Pancreas (tissue), 10 donors: ENCODE measurements around the gene TMEM121B. TPM values are rescaled to one million over a fixed set of nuclear protein-coding genes. Genes with fewer than 3 reads are reported as not detected.
A peak's percentile ranks its signal among the peaks of the same experiment; 100 is the strongest.

ENCODE experiments used
- ATAC-seq, 4 donors: fragments of 200-7000 bp; cut with Tn5 transposase; one replicate each; pipeline versions ENCODE4 v1.8.0 to v1.9.1; 2020; ENCODE audit warnings: mild to moderate bottlenecking in 4 of 4, moderate library complexity in 4 of 4
- DNase-seq, 6 donors: peaks; one replicate each; pipeline ENCODE4 v3.0.0-alpha.2; 2020
- FAIRE-seq: peaks from 2 replicates; lab custom pipeline; 2012; peaks lifted over from hg19 to GRCh38; lab: Jason Lieb, UNC
- H3K27ac ChIP-seq, 4 donors: fragments of 200-600 bp; sonication (generic); 1 replicate in 3 of 4; 2 replicates in 1 of 4; pipeline versions ENCODE4 v1.5.0 to v1.8.0; 2020
- H3K27me3 ChIP-seq, 4 donors: fragments of 200-600 bp; one replicate each; pipeline ENCODE4 v1.8.0; 2021
- H3K36me3 ChIP-seq, 3 donors: fragments of 200-600 bp; sonication (generic) in 1 of 3; one replicate each; pipeline versions ENCODE4 v1.5.0 to v1.8.0; 2020 to 2021
- H3K4me1 ChIP-seq, 3 donors: fragments of 200-600 bp; one replicate each; pipeline ENCODE4 v1.8.0; 2021
- H3K4me3 ChIP-seq, 4 donors: fragments of 200-600 bp; sonication (generic) in 2 of 4; one replicate each; pipeline versions ENCODE4 v1.5.0 to v1.8.0; 2020 to 2021
- H3K9me3 ChIP-seq, 4 donors: fragments of 200-600 bp; one replicate each; pipeline ENCODE4 v1.8.0; 2021
- whole genome bisulfite sequencing, 2 donors: extraction: QIAGEN DNeasy Blood & Tissue Kit; methylation state at CpG; one replicate each; pipeline ENCODE4 v1.1.7; 2013; 5-methylcytosine and 5-hydroxymethylcytosine counted together
- intact Hi-C, 3 donors: fragments of 100-400 bp; cut with DNase I; formaldehyde crosslinking; loops; one replicate each; pipeline versions ENCODE4 v1.11.1 to v1.14.2; 2022
- polyA plus RNA-seq, 2 donors: library from polyadenylated mRNA; stranded (reverse); fragments of 200-250 nt; gene quantifications; one replicate each; pipeline ENCODE4 v1.2.3, GENCODE V29; 2013
- total RNA-seq, 6 donors: library from RNA; stranded (reverse); fragmentation: NEBNext Ultra II Directional in 4 of 6; extraction: Animal tissue kit (Norgen Biotek cat#: 25700) in 4 of 6; gene quantifications; one replicate each; pipeline versions ENCODE4 v1.2.1 to v1.2.4, GENCODE V29; 2021 to 2023
- TF ChIP-seq, protein P1 (sequence below), 4 donors: fragments of 200-600 bp; sonication (generic) in 3 of 4; IDR thresholded peaks; one replicate each; pipeline versions ENCODE4 v1.5.0 to v1.8.0; 2021; ENCODE audit warnings: antibody characterized with exemption in 4 of 4
- donor health status: healthy with polysubstance abuse.
- donor health status: DM: no; HTN: no; CAD: no; lungs with moderate emphysema.
- donor health status: DM: no; HTN: no; CAD: no.
- donor health status: control.
- donor health status: control.
- donor health status: Bipolar disorder and iron deficiency.
- donor health status: DM: yes; HTN: yes; CAD: no.
- donor health status: DM: no; HTN: no; CAD: no.
- donor health status: DM: no; HTN: no; CAD: no.
- donor health status: DM: yes; HTN: yes; CAD: no.

Gene TMEM121B
- total and polyA plus RNA-seq, 8 donors = 0.23 to 1.00 (median 0.60) TPM

DNA sequence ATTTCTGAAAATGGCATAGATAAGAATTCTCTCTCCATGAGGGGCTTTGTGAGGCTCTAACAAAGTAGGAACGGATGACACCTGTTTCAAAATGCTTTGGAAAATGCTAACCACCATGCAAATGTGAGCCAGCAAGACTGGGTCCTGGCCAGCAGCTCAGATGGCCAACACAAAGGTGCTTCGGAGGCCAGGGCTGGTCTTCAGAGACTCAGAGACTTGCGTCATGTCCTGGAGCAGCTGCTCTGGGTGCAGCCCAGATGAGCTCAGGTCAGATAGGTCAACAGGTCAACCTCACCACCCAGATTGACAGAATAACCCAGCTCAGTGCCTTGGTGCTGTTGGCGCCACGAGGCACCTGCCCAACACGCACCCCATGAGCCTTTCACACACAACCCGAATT lies 12.0 kb upstream of the TMEM121B start:
- H3K27me3 ChIP-seq = no peaks in the 10 kb centered on the region
- no peaks in the 10 kb centered on the region for H3K36me3 ChIP-seq
- no peak overlapping the region for H3K4me3 ChIP-seq
- FAIRE-seq = no peak
- DNase-seq = no peak
- TF ChIP-seq, protein P1, sequence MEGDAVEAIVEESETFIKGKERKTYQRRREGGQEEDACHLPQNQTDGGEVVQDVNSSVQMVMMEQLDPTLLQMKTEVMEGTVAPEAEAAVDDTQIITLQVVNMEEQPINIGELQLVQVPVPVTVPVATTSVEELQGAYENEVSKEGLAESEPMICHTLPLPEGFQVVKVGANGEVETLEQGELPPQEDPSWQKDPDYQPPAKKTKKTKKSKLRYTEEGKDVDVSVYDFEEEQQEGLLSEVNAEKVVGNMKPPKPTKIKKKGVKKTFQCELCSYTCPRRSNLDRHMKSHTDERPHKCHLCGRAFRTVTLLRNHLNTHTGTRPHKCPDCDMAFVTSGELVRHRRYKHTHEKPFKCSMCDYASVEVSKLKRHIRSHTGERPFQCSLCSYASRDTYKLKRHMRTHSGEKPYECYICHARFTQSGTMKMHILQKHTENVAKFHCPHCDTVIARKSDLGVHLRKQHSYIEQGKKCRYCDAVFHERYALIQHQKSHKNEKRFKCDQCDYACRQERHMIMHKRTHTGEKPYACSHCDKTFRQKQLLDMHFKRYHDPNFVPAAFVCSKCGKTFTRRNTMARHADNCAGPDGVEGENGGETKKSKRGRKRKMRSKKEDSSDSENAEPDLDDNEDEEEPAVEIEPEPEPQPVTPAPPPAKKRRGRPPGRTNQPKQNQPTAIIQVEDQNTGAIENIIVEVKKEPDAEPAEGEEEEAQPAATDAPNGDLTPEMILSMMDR (IDR thresholded peaks at IDR 0.05) = no peak
- intact Hi-C loops = no loop called here
- H3K27ac ChIP-seq = no peak overlapping the region
- 91% methylated on average over 7 of the region's 7 CpGs for whole genome bisulfite sequencing, 2 donors
- no peaks in the 10 kb centered on the region for H3K9me3 ChIP-seq
- ATAC-seq = no peak
- H3K4me1 ChIP-seq = no peaks in the 10 kb centered on the region

GRCh38 chr22:17132112-17132511 lies 11.0 kb upstream of the TMEM121B start:
- FAIRE-seq = no peak
- Histone ChIP-seq H3K4me3 (no peak overlapping the region), H3K27me3 (no peaks in the 10 kb centered on the region), H3K9me3 (no peaks in the 10 kb centered on the region), H3K27ac (no peak overlapping the region), H3K36me3 (no peaks in the 10 kb centered on the region), H3K4me1 (no peaks in the 10 kb centered on the region)
- intact Hi-C loops = no loop called here
- DNase-seq = no peak
- TF ChIP-seq, protein P1 (IDR thresholded peaks at IDR 0.05) = no peak
- no peak for ATAC-seq
- WGBS, 2 donors = 13 to 27% methylated on average over 2 of the region's 2 CpGs

GRCh38 chr22:17131686-17132085 lies 10.5 kb upstream of the TMEM121B start:
- H3K27me3 ChIP-seq = no peaks in the 10 kb centered on the region
- TF ChIP-seq, protein P1 (IDR thresholded peaks at IDR 0.05) = no peak
- intact Hi-C loops = no loop called here
- no peak overlapping the region for H3K27ac ChIP-seq
- H3K9me3 ChIP-seq = no peaks in the 10 kb centered on the region
- no peak for ATAC-seq
- no peak for FAIRE-seq
- H3K36me3 ChIP-seq = no peaks in the 10 kb centered on the region
- DNase-seq = no peak
- H3K4me3 ChIP-seq = no peak overlapping the region
- WGBS, 2 donors = 44 to 46% methylated on average over 5 of the region's 5 CpGs
- H3K4me1 ChIP-seq = no peaks in the 10 kb centered on the region

DNA sequence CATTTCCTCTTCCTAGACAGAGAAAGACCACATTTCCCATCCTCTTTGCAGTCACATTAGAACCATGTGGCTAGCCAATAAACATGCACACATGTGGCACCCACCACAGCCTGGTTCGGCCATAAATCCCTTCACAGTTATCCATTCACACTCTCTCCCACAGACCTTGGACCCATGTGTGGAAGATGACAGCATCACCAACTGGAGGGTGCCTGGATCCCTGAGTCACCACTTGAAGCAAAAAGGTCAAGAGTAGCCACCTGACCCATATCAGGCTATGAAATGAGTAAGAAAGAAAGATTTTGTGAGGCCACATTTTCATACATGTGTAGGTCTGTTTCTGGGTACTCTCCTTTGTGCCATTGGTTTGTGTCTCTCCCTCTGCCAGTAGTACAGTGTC lies 9.0 kb upstream of the TMEM121B start:
- H3K4me3 ChIP-seq = no peak overlapping the region
- no peak for FAIRE-seq
- H3K4me1 ChIP-seq = no peaks in the 10 kb centered on the region
- no peak overlapping the region for H3K27ac ChIP-seq
- H3K27me3 ChIP-seq = no peaks in the 10 kb centered on the region
- TF ChIP-seq, protein P1 (IDR thresholded peaks at IDR 0.05) = no peak
- no peak for ATAC-seq
- intact Hi-C loops = no loop called here
- H3K9me3 ChIP-seq = no peaks in the 10 kb centered on the region
- 68 to 71% methylated on average over 1 of the region's 1 CpG for WGBS, 2 donors
- DNase-seq = no peak
- H3K36me3 ChIP-seq = no peaks in the 10 kb centered on the region

GRCh38 chr22:17120711-17121232 lies 388 bp downstream of the TMEM121B start:
- DNase-seq (peak in 3 of 6 donors; percentile 7 to 63 (median 35)), FAIRE-seq (no peak), ATAC-seq (peak; percentile 5 to 49 (median 19))
- WGBS, 2 donors = 1% methylated on average over 17 to 70 of the region's 70 CpGs
- intact Hi-C loops = no loop called here
- Histone ChIP-seq H3K4me1 (no peaks in the 10 kb centered on the region), H3K4me3 (peak overlapping the region; percentile 40 to 84 (median 52)), H3K9me3 (no peaks in the 10 kb centered on the region), H3K27ac (no peak overlapping the region), H3K36me3 (no peaks in the 10 kb centered on the region), H3K27me3 (peaks cover 0 to 4% (median 0%) of the 10 kb centered on the region in 4 donors)
- TF ChIP-seq, protein P1 (IDR thresholded peaks at IDR 0.05) = no peak
